HG02852 (cell line): ENCODE measurements around the gene SERPINA9.

ENCODE experiments used
- ATAC-seq: cut with Tn5 transposase; IDR thresholded peaks from one replicate; pipeline ENCODE4 v1.9.1; 2021; ENCODE audit warnings: mild to moderate bottlenecking, moderate library complexity; ENCODE audit not compliant: unreplicated experiment

Gene SERPINA9

GRCh38 chr14:94464290-94464689 is 11.7 kb downstream of the SERPINA9 start:
- no peak for ATAC-seq

DNA sequence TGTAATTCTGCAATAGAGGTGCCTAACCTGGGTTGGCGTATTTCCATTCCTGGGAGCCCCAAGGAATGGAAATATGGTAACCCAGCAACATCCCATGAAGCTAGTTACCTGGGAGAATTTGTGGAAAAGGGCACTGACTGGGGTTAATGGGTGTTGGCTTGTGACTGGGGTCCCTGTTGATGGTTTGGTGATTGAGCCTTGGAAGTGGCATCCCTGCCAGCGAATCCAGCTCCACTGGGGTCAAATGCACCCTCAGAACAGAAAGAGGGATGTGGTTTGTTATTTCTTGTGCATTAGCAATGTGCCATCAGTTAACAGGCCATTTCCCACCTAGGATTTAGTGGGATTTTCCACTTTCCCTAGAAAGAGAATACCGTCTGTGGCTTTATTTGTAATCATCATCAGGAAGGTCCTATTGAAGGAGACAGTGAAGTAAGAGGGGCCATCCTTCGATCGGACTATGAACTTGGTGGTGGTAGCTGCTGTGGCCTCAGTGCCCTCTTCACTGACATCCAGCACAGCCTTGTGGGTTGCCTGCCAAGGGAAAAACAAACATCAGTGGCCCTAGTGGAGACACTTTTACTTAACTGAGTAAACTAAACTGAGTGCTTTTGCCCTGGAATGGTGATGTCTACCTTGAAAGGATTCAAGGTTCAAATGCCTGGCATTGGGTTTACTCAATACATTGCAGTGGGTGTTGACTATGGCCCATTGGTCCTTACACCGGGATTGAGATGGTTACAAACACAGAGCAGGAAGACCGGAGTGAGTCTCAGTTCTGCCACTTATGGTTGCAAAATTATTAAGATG is 13.0 kb downstream of the SERPINA9 start:
- no peak for ATAC-seq

GRCh38 chr14:94462219-94462551 is 13.8 kb downstream of the SERPINA9 start:
- ATAC-seq = no peak

DNA sequence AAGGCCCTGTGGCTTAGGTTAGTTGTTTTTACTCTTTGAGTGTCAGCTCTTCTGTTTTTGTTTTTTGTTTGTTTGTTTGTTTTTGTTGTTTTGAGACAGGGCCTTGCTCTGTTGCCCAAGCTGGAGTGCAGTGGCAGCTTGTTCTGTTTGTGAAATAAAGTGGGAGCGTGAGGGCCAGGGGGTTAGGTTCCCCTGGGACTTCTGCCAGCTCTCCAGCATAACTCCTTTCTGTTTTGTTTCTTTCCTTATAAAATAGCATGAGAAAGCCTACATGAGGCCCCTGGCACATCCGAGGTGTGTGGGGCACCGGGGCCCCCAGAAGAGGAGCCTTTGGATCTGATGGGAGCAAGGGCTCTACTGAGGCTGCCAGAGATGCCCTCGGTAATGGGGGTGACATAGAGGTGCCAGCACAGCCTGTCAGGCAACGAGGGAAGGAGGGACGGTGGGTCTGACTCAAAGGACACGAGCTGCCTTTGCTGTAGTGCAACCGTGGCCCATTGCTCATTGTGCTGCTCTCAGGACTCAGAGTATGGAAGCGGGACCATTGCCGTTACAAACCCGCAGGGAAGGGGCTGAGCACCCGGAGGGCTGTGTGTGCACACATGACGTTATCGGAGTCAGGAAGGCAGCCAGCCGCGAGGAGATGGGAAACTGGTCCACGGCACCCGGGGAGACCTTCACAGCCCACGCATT is 14.3 kb downstream of the SERPINA9 start:
- ATAC-seq = no peak

DNA sequence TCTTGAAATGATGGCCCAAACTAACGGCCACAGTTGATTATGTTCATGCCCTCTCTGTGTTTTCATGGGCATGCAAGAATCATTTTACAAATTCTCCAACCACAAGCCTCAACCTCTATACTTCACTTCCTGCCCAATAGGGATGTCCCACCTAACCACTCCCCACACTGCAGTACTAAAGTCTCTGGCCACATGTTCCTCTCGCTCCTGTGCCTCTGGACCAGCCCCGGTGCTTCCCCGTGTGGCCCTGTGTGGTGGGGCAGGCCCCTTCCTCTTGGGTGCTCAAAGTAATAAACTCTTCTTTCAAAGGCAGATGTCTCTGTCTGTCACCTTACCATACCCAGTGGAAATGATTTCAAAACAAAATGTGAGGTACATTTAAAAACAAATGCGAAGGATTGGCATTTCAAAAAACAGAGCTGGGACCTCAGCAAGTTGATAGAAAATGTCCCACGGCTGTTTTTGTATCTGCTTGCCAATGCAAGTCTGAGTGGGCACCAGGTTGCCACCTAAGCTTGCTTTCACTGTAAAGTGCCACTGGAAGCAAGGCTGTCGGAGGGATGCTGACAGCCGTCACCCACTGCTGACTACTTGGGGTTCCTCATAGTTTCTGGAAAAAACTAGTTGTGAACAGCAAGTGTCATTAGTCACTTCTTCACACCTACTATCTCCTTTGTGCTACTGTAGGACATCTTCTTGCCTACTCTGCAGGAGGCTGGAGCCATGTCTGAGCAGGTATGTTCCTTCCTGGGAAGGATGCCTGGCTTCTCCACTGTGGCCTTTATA is 15.2 kb downstream of the SERPINA9 start:
- ATAC-seq = no peak

DNA sequence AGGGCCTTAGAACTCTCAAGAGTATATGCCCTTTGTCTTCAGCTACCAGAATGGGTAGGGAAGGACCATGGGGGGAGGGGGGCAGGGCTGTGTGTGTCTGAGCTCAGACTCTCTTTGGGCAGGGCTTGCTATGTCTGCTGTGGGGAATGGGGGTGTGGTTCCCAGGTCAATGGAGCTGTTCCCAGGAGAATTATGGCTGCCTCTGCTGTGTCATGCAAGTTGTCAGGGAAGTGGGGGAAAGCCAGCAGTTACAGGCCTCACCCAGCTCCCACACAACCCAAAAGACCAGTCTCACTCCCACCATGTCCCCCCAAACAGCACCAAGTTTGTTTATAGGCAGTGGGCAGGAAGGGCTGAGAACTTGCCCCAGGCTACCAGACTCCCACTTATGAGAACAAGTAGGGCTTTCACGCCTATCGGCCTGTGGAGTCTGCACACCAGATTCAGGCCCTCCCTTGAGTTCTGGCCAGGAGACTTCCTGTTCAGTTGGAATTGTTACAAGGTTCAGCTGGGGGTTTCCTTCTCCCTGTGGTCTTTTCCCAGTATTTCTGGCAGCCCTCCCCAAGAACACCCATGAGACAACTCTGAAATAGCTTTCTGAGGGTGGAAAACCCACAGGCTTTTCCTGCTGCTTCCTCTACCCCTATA is 17.3 kb downstream of the SERPINA9 start:
- no peak for ATAC-seq

DNA sequence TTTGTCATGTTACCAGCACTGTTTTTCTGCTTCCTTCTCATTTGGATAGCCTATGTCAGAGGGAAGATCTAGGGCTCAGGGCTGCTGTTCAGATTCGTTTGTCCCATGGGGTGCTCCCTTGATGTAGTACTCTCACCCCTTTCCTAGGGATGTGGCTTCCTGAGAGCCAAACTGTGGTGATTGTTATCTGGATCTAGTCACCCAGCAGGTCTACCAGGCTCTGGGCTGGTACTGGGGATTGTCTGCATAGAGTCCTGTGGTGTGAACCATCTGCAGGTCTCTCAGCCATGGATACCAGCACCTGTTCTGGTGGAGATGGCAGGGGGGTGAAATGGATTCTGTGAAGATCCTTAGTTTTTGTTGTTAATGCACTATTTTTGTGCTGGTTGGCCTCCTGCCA is 17.9 kb downstream of the SERPINA9 start:
- no peak for ATAC-seq

DNA sequence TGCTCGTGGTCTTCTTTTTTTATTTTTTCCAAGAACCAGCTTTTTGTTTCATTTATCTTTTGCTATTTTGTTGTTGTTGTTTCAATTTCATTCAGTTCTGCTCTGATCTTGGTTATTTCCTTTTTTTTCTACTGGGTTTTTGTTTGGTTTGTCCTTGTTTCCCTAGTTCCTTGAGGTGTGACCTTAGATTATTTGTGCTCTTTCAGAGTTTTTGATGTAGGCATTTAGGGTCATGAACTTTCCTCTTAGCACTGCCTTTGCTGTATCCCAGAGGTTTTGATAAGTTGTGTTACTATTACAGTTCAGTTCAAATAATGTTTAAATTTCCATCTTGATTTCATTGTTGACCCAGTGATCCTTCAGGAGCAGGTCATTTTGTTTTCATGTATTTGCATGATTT is 20.1 kb downstream of the SERPINA9 start:
- ATAC-seq = no peak

DNA sequence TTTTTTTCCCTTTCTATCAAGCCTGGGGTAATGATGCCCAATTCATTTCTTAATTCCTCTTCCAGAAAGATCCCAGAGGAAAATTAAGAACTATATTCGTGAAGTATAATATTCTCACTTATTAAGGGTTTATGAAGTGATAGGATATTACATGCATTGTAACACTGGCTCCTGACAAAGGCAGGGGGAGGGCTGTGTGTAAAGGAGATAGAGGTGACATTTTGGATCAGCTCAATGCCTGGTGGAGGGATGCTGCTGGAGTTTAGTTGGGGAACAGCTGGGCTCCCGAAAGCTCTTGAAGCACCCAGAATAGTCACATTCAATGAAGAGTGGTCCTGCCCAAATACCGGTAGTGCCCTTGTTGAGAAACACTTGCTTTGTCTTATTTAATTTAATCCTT is 24.2 kb downstream of the SERPINA9 start:
- ATAC-seq = no peak

- ATAC-seq = no peak
Observed at GRCh38 chr14:94451091-94451771, 24.8 kb downstream of the SERPINA9 start.

DNA sequence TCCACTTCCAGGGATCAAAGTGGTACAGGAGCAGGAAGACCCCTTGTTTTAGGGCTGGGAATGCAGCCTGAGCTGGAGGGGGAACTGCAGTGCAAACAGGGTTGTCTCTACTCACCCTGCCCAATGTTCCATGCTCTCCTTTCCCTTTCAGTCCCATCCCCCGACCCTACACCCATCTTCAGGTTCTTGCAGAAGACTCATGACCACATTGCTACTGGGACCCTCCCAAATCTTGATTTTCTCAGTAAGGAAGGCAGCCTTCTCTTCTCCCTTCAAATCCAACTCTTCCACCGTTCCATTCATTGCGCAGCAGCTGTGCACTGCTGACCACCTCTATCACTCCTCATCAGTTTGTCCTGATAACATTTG is 25.3 kb downstream of the SERPINA9 start:
- ATAC-seq = no peak

DNA sequence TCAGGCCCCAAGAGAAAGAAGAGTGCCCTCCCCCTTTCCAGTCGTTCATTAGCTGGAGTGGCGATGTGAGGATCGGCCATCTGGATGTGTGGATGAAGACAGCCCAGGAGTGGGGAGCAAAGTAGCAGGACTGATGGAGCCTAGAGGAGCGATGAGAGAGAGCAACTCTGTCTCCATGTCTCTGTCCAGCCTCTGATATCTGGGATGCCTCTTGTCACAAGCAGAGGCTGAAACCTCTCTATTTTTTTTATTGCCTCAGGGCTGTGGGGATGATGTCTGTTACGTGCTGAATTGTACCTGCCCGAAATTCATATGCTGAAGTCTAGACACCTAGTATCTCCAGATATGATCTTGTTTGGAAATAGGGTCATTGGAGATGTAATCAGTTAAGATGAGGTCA is 26.1 kb downstream of the SERPINA9 start:
- ATAC-seq = no peak

- no peak for ATAC-seq
Observed at GRCh38 chr14:94448071-94448808, 27.8 kb downstream of the SERPINA9 start.

GRCh38 chr14:94447206-94447605 is 28.8 kb downstream of the SERPINA9 start:
- ATAC-seq = no peak

GRCh38 chr14:94446126-94446525 is 29.9 kb downstream of the SERPINA9 start:
- no peak for ATAC-seq

- ATAC-seq = no peak
Observed at GRCh38 chr14:94445003-94445402, 31.0 kb downstream of the SERPINA9 start.

GRCh38 chr14:94441531-94442205 is 34.3 kb downstream of the SERPINA9 start:
- ATAC-seq = no peak

- no peak for ATAC-seq
Observed at GRCh38 chr14:94441130-94441529, 34.9 kb downstream of the SERPINA9 start.

DNA sequence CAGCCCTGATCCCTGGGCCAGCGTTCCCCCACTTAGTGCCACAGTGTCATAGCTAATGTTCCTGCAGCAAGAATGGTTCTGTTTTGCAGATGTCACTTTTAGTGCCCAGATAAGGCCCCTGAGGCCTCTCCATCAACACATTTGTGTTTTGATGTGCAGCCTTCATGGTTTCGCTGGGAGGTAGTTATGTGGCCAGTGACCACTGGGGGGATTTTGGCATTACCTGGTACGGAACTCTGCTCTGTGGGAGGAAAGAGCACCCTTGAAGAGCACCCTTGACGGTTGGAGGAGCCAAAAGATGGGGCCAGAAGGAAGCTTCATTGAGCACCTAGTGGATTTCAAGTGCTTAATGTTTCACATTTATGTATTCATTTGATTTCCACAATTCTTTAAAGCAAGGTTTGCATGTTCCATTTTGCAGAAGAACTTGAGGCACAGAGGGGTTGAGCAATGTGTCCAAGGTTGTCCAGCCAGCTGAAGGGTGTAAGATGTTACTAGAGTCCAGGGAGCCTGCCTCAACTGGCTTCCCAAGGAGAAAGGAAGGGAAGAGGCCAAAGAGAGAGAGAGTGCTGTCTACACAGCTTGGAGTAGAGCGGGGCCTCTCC is 36.4 kb downstream of the SERPINA9 start:
- ATAC-seq = no peak
